Spleen (tissue), 7 donors: ENCODE data around the gene ANKRD24.

Experiments used
- CTCF ChIP-seq, 11 experiments: fragments of 200-600 bp in 7 of 11; fragments of 450-650 bp in 4 of 11; sonication (generic) in 4 of 11; IDR thresholded peaks in 8 of 11; conservative IDR thresholded peaks in 3 of 11; 1 replicate in 7 of 11; 2 replicates in 4 of 11; pipeline versions ENCODE4 v1.4.0 to v1.8.0; 2016 to 2021; ENCODE audit warnings: antibody characterized with exemption in 11 of 11, inconsistent platforms in 4 of 11, mild to moderate bottlenecking in 1 of 11
- POLR2A ChIP-seq, 3 donors: fragments of 450-650 bp; IDR thresholded peaks; one replicate each; pipeline ENCODE4 v1.5.1; 2017; ENCODE audit warnings: antibody characterized with exemption in 3 of 3, mild to moderate bottlenecking in 1 of 3
- POLR2AphosphoS5 ChIP-seq, 3 donors: sonication (generic); formaldehyde crosslinking; IDR thresholded peaks; one replicate each; pipeline ENCODE4 v1.5.1; 2017; ENCODE audit warnings: antibody characterized with exemption in 3 of 3
- donor health status: DM: no; HTN: no; CAD: no; lungs with moderate emphysema.
- donor health status: DM: no; HTN: no; CAD: no.
- donor health status: DM: no; HTN: no; CAD: no.

GRCh38 chr19:4267901-4268815 lies 85.7 kb downstream of the ANKRD24 start:
- TF ChIP-seq CTCF (IDR thresholded peaks at IDR 0.05 in 8 of 11, conservative IDR thresholded peaks at IDR 0.05 in 3 of 11) = peak in 1 of 11 experiments; percentile 5
- TF ChIP-seq POLR2A (IDR thresholded peaks at IDR 0.05) = no peak
- TF ChIP-seq POLR2AphosphoS5 (IDR thresholded peaks at IDR 0.05) = no peak
